ENCODE measurements around the gene FOSB. TPM values are rescaled to one million over a fixed set of nuclear protein-coding genes. Genes with fewer than 3 reads are reported as not detected.

Gene FOSB
- total RNA-seq, 1 experiment from 2014 or later = 0.40 TPM

DNA sequence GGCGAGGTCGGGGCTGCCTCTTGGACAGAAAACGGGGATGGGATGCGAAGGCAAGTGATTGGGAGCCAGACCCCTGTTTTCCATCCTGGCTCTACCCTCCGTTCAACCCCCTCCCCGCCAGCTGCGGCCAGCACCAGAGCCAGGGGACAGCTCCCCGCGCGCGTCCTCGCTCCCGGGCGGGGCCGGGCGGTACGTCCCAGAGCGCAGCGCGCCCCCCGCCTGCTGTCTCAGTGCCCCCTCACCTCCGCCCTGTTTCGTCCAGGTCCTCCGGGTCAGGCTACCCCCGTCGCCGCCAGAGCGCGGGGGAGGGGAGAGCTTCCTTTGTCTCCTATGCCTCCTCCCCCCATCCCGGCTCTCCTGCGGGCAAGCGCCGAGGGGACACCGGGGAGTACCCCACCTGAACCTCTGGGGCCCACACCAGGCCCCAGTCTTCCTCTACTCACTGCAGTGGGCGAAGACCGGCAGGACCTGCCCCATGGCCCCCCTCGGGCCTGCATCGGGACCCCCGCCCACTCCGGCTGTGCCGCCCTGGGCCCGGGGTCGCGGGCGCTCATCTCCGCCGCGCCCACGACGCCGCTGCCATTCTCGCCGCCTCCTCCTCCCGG lies 28.7 kb downstream of the FOSB start:
- H3K27ac ChIP-seq = no peak overlapping the region
- H3K36me3 ChIP-seq = no peaks in the 10 kb centered on the region
- H3K4me3 ChIP-seq = peak overlapping the region; percentile 61
- DNase-seq = peak; percentile 63 to 68
- no peaks in the 10 kb centered on the region for H3K27me3 ChIP-seq
- no peaks in the 10 kb centered on the region for H3K9me3 ChIP-seq (replicated peaks)
- peaks cover 5% of the 10 kb centered on the region; the same call in 1 of the 2 replicates for H3K4me1 ChIP-seq

DNA sequence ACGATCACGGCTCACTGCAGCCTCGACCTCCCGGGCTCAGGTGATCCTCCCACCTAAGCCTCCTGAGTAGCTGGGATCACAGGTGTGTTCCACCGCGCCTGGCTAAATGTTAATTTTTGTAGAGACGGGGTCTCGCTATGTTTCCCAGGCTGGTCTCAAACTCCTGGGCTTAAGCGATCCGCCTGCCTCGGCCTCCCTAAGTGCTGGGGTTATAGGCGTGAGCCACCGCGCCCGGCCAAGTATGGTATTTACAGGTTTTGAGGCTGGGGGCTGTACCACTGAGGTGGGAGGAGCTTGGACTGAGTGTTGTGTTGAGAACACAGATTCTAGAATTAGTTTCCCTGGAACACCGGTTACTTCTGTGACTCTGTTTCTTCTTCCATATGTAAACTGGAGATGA lies 30.0 kb downstream of the FOSB start:
- DNase-seq = no peak
- no peaks in the 10 kb centered on the region for H3K36me3 ChIP-seq
- H3K4me3 ChIP-seq = no peak overlapping the region
- H3K9me3 ChIP-seq (replicated peaks) = no peaks in the 10 kb centered on the region
- H3K27ac ChIP-seq = no peak overlapping the region
- H3K27me3 ChIP-seq = no peaks in the 10 kb centered on the region
- peaks cover 5% of the 10 kb centered on the region; the same call in 1 of the 2 replicates for H3K4me1 ChIP-seq

DNA sequence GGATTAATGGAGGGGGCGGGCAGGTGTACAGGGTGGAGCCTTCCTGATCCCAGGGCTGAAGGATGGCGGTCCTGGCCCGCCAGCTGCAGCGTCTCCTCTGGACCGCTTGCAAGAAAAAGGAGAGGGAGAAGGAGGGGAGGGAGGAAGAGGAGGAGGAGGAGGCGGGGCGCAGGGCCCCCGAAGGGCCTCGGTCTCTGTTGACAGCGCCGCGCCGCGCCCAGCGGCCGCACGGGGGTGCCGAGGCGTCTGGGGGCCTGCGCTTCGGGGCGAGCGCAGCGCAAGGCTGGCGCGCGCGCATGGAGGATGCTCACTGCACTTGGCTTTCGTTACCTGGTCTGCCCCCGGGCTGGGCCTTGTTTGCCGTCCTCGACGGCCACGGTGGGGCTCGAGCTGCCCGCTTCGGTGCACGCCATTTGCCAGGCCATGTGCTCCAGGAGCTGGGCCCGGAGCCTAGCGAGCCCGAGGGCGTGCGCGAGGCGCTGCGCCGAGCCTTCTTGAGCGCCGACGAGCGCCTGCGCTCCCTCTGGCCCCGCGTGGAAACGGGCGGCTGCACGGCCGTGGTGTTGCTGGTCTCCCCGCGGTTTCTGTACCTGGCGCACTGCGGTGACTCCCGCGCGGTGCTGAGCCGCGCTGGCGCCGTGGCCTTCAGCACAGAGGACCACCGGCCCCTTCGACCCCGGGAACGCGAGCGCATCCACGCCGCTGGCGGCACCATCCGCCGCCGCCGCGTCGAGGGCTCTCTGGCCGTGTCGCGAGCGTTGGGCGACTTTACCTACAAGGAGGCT lies 30.8 kb downstream of the FOSB start, which contains the start of gene PPM1N:
Gene PPM1N (plus strand): TSS at position 33 of the 785 bp plus-strand sequence. CDS start 30 bp downstream, at position 63.
- no peak for DNase-seq
- Histone ChIP-seq H3K27ac (peak within 1 kb of the TSS; percentile 27; the same call in 1 of the 2 replicates), H3K9me3 (replicated peaks) (no peaks in the 10 kb centered on the region), H3K4me1 (peaks cover 5% of the 10 kb centered on the region; the same call in 1 of the 2 replicates), H3K27me3 (no peaks in the 10 kb centered on the region), H3K36me3 (no peaks in the 10 kb centered on the region), H3K4me3 (peak within 1 kb of the TSS; percentile 61)

DNA sequence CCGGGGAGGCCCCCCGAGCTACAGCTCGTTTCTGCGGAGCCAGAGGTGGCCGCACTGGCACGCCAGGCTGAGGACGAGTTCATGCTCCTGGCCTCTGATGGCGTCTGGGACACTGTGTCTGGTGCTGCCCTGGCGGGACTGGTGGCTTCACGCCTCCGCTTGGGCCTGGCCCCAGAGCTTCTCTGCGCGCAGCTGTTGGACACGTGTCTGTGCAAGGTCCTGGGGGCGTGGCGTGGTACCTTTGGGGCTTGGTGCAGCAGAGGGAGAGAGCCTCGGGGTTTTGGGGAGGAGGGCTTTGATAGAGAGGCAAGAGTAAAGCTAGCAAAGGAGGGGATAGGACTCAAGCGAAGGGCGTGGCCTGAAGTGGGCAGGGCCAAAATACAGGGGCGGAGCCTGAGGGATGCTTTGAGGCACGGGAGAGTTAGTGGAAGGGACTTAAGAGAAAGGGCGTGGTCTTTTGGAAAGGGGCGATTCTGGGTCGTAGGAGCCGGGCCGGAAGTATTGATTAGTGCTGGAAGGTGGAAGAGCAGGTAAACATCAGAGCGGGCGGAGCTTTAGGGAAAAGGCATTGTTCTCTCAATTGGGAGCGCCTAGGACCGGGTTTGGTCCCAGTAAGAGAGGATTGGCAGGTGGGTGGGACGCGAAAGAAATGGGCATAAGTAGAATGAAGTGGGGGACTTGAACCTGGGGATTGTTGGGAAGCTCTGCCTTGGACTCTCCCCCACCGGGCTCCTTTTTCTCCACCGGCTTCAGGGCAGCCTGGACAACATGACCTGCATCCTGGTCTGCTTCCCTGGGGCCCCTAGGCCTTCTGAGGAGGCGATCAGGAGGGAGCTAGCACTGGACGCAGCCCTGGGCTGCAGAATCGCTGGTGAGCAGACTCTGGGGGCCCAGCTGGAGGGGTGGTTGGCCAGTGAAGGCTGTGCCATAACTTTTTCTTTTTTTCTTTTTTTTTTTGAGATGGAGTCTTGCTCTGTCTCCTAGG lies 31.7 kb downstream of the FOSB start:
- peak; percentile 53 to 61 for DNase-seq
- Histone ChIP-seq H3K27me3 (no peaks in the 10 kb centered on the region), H3K4me3 (no peak overlapping the region), H3K27ac (no peak overlapping the region), H3K36me3 (no peaks in the 10 kb centered on the region), H3K4me1 (peaks cover 5% of the 10 kb centered on the region; the same call in 1 of the 2 replicates), H3K9me3 (replicated peaks) (no peaks in the 10 kb centered on the region)

DNA sequence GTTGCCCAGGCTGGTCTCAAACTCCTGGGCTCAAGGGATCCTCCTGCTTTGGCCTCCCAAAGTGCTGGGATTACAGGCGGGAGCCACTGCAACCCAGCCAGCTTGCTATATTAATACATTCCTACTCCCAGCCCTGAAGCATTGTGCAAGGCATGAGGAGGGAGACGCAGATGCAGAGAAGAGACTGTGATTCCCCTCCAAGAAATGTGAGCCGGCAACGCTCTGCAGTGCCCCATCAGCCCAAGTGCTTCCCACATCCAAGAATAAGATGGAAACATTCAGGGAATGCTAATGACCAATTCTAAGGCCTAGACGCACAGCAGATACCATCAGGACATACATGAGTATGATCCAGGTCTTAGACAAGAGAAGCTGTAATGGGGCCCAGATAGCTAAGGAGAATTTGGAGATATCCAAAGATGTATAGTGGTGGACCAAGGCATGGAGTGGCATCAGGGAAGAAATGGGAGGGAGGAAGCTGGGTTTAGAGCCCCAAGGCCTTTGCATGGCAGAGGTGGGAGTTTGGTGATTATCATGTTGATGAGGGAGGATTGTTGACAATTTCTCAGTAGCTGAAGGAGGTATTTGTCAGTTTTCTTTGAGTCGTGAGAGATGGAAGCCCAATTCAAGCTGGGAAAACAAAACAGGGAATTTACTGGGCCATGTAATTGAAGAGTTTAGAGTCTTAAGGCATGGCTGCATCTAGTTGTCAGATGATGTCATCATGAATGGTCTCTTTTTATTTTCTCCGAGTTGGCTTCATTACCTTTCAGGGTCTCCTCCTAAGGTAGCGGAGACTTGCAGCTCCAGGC lies 33.3 kb downstream of the FOSB start:
- Histone ChIP-seq H3K36me3 (no peaks in the 10 kb centered on the region), H3K4me1 (peaks cover 5% of the 10 kb centered on the region; the same call in 1 of the 2 replicates), H3K9me3 (replicated peaks) (no peaks in the 10 kb centered on the region), H3K4me3 (no peak overlapping the region), H3K27me3 (no peaks in the 10 kb centered on the region), H3K27ac (no peak overlapping the region)
- DNase-seq = no peak

DNA sequence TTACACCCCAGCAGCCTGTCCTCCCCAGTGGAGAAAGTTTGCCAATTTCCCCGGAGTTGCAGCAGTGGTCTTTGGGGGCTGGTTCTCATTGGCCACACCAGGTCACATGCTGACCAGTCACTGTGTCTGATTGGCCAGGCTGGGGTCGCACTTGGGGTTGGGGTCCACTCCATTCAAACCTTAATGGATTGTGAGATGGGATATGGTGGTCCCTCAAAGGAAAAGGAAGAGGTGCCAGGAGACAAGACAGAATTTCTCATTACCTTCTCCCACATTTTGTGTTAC lies 33.9 kb downstream of the FOSB start:
- H3K9me3 ChIP-seq (replicated peaks) = no peaks in the 10 kb centered on the region
- no peaks in the 10 kb centered on the region for H3K27me3 ChIP-seq
- DNase-seq = peak in 1 of 2 experiments; percentile 34

DNA sequence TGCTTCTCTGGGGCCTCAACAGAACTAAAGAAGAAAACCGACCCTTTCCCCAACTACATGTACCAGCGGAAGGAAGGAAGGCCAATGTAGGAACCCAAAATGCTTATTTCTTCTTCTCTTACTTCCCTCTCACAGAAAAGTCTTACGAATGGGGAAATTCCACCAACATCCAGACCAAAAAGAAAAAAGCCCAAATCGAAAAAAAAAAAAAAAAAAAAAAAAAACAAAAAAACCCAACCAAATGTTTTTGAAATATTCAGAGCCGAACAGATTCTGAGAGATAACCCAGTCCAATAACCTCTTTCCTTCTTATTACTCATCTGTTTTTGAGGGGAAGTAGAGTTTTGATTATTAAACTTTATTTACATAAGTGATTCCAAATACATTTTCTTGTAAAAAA lies 34.3 kb downstream of the FOSB start:
- H3K4me3 ChIP-seq = no peak overlapping the region
- H3K4me1 ChIP-seq = peaks cover 5% of the 10 kb centered on the region; the same call in 1 of the 2 replicates
- no peak for DNase-seq
- H3K27me3 ChIP-seq = no peaks in the 10 kb centered on the region
- H3K27ac ChIP-seq = no peak overlapping the region
- H3K9me3 ChIP-seq (replicated peaks) = no peaks in the 10 kb centered on the region
- H3K36me3 ChIP-seq = no peaks in the 10 kb centered on the region

More for the DNA sequence above, 33.9 kb downstream of the FOSB start:
- Histone ChIP-seq H3K4me3 (no peak overlapping the region), H3K27ac (no peak overlapping the region), H3K36me3 (no peaks in the 10 kb centered on the region), H3K4me1 (peaks cover 5% of the 10 kb centered on the region; the same call in 1 of the 2 replicates)

DNA sequence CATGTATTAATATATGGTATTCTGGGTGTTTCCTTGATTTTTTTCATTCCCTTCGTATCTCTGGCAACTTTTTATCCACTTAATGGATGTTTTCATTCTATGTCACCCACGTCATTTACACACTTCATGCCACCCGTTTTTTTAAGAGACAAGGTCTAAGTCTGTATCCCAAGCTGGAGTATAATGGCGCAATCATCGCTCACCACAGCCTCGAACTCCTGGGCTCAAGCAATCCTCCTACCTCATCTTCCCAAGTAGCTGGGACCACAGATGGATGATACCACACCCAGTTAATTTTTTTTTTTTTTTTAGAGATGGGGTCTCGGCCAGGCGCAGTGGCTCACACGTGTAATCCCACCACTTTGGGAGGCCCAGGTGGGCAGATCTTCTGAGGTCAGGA lies 36.1 kb downstream of the FOSB start:
- no peak overlapping the region for H3K27ac ChIP-seq
- H3K27me3 ChIP-seq = no peaks in the 10 kb centered on the region
- no peak overlapping the region for H3K4me3 ChIP-seq
- H3K9me3 ChIP-seq (replicated peaks) = no peaks in the 10 kb centered on the region
- no peak for DNase-seq
- no peaks in the 10 kb centered on the region for H3K36me3 ChIP-seq
- peaks cover 5% of the 10 kb centered on the region; the same call in 1 of the 2 replicates for H3K4me1 ChIP-seq

DNA sequence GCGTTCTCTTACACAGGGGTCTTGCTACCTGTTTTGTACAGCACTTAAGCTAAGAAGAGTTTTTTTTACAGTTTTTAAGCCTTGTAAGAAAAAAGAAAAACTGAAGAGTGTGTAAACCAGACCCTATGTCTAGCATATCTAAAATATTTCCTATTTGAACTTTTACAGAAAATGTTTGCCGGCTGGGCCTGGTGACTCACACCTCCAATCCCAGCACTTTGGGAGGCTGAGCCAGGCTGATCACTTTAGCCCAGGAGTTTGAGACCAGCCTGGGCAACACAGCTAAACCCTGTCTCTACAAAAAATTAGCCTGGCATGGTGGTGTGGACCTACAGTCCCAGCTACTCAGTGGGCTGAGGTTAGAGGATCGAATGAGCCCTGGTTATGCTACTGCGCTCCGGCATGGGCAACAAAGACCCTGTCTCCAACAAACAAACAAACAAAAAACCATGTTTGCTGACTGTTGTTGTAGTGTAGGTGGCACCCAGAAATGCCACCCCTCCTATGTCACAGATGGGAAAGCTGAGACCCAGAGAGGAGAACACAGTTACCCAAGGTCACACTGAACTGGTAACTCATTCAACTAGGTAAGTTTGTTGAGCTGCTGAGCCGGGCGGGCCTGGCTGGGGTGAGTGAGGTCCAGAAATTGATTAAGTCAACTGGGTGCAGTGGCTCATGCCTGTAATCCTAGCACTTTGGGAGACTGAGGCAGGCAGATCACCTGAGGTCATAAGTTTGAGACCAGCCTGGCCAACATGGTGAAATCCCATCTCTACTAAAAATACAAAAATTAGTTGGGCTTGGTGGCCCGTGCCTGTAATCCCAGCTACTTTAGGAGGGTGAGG lies 37.6 kb downstream of the FOSB start:
- no peaks in the 10 kb centered on the region for H3K36me3 ChIP-seq
- DNase-seq = no peak
- peaks cover 5% of the 10 kb centered on the region; the same call in 1 of the 2 replicates for H3K4me1 ChIP-seq
- H3K4me3 ChIP-seq = no peak overlapping the region
- no peak overlapping the region for H3K27ac ChIP-seq
- H3K9me3 ChIP-seq (replicated peaks) = no peaks in the 10 kb centered on the region
- H3K27me3 ChIP-seq = no peaks in the 10 kb centered on the region

DNA sequence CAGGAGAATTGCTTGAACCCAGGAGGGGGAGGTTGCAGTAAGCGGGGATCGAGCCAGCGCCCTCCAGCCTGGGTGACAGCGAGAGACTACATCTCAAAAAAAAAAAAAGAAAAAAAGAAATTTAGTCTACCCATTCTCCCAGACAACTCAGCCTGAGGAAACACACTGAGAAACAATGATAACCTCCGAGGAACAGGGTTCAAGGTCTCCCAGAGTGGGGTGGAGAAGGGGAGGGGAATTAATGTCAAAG lies 38.1 kb downstream of the FOSB start:
- no peak for DNase-seq
- no peaks in the 10 kb centered on the region for H3K9me3 ChIP-seq (replicated peaks)
- no peaks in the 10 kb centered on the region for H3K36me3 ChIP-seq
- no peaks in the 10 kb centered on the region for H3K27me3 ChIP-seq
- peak overlapping the region; percentile 86 for H3K4me3 ChIP-seq
- peaks cover 5% of the 10 kb centered on the region; the same call in 1 of the 2 replicates for H3K4me1 ChIP-seq
- peak overlapping the region; percentile 76 for H3K27ac ChIP-seq

DNA sequence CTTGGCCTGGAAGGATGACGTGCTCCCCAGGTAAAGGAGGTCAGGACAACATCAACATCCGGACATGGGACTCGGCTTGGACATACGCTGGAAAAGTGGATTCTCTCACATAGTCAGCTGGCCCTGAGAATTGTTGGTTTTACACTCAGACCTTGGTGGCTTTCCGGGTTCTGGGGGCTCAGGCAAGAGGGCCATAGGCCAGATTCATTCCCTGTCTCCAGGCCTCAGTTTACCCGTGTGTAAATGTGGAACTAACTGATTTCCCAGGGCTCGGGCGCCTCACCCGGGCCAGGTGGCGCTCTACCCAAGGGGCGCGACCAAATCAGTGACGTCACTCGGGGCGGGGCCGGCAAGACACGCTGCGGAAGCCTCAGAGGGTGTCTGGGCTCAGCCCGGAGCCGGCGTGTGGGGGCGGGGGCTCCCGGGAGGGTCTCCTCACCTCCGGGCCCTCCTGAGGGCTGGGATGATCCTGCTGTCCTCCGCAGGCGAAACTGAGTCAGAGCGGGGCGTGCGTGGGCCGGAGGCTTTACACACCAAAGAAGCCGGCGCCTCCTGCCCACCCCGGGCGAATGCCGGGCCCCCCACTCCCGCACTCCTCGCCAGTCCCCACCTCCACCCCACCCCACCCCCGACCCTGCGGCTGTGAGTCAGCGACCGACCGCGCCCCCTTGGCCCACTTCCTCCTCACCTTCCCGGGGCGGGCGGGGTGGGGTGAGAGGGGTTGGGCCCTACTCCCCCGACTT lies 38.6 kb downstream of the FOSB start:
- H3K4me1 ChIP-seq = peaks cover 5% of the 10 kb centered on the region; the same call in 1 of the 2 replicates
- peak; percentile 94 for DNase-seq
- no peaks in the 10 kb centered on the region for H3K36me3 ChIP-seq

DNA sequence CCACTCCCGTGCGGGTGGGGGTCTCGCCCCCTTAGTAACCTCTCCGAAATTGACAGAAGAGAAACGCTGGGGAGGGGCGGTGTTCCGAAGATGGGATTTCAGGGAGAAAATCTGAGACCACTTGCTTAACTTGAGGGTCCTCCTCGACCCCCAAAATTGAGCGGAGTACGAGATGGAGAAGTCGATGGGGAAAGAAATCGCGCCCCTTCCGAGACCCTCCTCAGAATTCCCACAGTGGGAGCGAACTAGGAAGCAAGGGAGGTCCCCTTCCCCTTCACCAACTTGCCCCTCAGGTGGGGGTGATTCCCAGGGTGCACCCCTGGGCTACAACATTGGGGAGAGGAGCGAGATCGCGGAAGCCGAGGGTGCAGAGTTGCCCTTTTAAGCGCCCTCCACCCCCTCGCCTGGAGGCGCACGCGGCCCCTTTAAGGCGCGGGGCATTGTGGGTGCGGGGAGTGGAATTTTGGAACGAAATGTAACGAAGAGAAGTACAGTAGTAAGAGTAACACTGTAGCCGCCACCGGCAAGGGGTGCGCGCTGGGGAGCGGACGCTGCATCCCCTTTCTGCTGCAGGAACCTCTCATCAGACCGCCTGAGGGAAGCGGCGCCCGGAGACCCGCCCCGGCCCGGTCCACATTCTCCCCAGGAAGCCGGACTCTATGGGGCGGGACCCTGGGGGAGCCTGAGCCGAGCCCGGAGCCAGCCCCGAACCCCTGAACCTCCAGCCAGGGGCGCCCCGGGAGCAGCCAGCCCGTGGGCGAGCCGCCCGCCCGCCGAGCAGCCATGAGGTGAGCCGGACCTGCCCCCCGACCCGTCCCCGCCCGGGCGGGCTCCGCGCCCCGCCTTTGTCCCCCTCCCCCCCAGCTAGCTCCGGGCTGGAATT lies 39.4 kb downstream of the FOSB start, which contains the start of gene VASP:
Gene VASP (plus strand): TSS at position 491 of the 883 bp plus-strand sequence. CDS start 293 bp downstream, at position 784.
- Histone ChIP-seq H3K4me1 (no peaks in the 10 kb centered on the region), H3K27ac (peak within 1 kb of the TSS; percentile 76)
- DNase-seq = peak; percentile 84 to 87

More for the DNA sequence above, 38.6 kb downstream of the FOSB start:
- H3K9me3 ChIP-seq (replicated peaks) = no peaks in the 10 kb centered on the region
- peak overlapping the region; percentile 76 for H3K27ac ChIP-seq
- peak overlapping the region; percentile 86 for H3K4me3 ChIP-seq
- H3K27me3 ChIP-seq = no peaks in the 10 kb centered on the region

More for the DNA sequence above, 39.4 kb downstream of the FOSB start, which contains the start of gene VASP:
- Histone ChIP-seq H3K36me3 (no peaks in the 10 kb centered on the region), H3K4me3 (peak within 1 kb of the TSS; percentile 86), H3K9me3 (replicated peaks) (no peaks in the 10 kb centered on the region), H3K27me3 (no peaks in the 10 kb centered on the region)

Measured in SJCRH30 (cell line).